Measurements from ENCODE around the gene ABHD6. TPM values are rescaled to one million over a fixed set of nuclear protein-coding genes. Genes with fewer than 3 reads are reported as not detected.
"Not testable (repeated sequence)": the region's sequence is repeated elsewhere in the genome, so short reads cannot be mapped to it uniquely, and the experiment has no call there.

The ABHD6 gene
- total RNA-seq, 1 experiment from 2014 or later = 17.2 TPM

DNA sequence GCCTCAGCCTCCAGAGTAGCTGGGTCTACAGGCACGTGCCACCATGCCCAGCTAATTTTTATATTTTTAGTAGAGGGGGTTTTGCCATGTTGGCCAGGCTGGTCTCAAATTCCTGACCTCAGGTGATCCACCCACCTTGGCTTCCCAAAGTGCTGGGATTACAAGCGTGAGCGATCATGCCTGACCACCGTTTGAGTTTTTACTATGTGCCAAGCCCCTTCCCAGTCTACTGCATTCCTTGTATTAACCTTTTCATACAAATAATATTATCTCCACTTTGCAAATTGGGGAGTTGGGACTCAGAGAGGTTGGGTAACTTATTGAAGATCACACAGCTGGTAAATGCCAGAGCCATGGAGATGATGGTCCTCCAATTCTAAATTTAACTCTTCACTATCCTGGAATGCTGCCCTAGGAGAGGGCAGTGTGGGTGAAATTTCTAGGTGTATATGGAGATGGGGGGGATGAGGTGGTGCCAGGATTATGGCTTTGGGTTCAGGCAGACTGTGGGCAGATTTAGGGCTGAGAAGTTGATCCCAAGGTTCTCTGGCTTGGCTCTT is 94.1 kb downstream of the ABHD6 start:
- no peak for DNase-seq (ENCODE audit: low spot score)
- in situ Hi-C loops (cut with HindIII; ENCODE audit: low sequenced_read_pairs) = no loop called here

- peak; percentile 78 for DNase-seq (ENCODE audit: low spot score)
- in situ Hi-C loops (cut with HindIII; ENCODE audit: low sequenced_read_pairs) = no loop called here
Measured at GRCh38 chr3:58332575-58333188, 95.1 kb downstream of the ABHD6 start, which contains the start of gene PXK. Gene PXK (plus strand): TSS chr3:58332892. CDS start chr3:58332989, 97 bp downstream.

- in situ Hi-C loops (cut with HindIII; ENCODE audit: low sequenced_read_pairs) = no loop called here
- DNase-seq (ENCODE audit: low spot score) = peak; percentile 59
Measured at GRCh38 chr3:58333206-58334012, 95.8 kb downstream of the ABHD6 start.

GRCh38 chr3:58334013-58334321 is 96.4 kb downstream of the ABHD6 start:
- in situ Hi-C loops (cut with HindIII; ENCODE audit: low sequenced_read_pairs) = no loop called here
- peak; percentile 21 for DNase-seq (ENCODE audit: low spot score)

DNA sequence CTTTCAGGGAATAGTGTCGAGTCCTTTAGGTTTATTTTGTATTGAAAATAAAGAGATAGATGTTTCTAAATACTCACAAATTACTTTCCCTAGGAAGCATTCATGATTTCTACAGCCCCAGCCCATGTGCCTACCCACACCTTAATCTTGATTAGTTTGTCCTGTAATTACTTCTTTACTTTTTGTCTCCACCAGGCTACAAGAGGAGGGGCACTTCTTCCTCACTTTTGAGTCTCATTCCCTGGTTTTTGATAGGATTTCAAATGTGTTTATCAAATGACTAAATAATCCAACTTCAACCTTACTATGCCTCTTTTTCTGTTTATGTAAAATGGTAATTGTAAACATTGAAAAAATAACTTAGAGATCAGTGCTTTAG is 96.9 kb downstream of the ABHD6 start:
- no peak for DNase-seq (ENCODE audit: low spot score)
- in situ Hi-C loops (cut with HindIII; ENCODE audit: low sequenced_read_pairs) = no loop called here

GRCh38 chr3:58335652-58335947 is 98.0 kb downstream of the ABHD6 start:
- DNase-seq (ENCODE audit: low spot score) = no peak
- in situ Hi-C loops (cut with HindIII; ENCODE audit: low sequenced_read_pairs) = no loop called here

DNA sequence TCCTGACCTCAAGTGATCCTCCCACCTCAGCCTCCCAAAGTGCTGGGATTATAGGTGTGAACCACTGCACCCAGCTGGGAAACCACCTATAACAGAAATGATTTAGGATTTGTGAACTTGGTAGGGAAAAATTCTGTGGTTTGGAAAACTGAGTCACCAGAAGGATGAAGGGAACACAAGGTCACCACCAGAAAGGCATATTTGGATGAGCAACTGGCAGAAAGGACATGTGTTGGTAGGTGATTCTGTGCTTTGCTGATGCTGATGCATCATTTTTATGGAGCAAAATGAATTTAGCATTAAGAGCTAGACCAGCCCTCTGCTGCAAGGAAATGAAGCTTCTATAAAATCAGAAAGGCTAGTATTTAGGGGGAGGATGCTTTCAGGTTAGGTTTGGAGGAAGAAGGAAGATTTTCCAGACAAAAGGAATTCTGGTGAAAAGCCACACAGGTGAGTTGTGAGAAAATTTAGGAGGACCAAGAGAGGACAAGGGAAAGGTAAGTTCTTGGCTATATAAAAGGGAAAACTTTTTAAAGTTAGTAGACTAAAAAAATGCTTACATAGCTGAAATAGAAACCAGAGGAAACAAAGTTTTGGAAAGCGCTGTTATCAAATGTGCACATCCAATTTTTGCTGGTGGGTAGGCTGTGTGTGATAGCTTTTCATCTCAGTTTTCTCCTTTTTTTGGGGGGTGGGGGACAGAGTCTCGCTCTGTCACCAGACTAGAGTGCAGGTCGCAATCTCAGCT is 98.7 kb downstream of the ABHD6 start:
- in situ Hi-C loops (cut with HindIII; ENCODE audit: low sequenced_read_pairs) = no loop called here
- DNase-seq (ENCODE audit: low spot score) = no peak

DNA sequence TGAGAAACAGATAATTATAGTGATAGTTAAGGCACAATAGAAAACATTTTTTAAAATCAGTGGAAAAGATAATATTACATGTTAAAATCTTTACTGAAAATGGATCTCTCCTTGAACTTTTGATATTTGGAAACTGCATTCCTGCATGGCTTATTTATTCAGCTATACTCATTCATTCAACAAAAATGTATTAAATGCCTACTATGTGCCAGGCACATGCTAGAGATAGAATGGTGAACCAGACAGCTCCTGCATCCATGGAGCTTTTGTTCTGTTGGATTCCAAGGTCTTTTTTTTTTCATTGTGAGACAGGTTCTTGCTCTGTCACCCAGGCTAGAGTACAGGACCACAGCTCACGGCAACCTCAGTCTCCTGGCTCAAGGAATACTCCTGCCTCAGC is 99.6 kb downstream of the ABHD6 start:
- in situ Hi-C loops (cut with HindIII; ENCODE audit: low sequenced_read_pairs) = no loop called here
- no peak for DNase-seq (ENCODE audit: low spot score)

- DNase-seq (ENCODE audit: low spot score); in situ Hi-C loops (cut with HindIII; ENCODE audit: low sequenced_read_pairs): not testable (repeated sequence)
Measured at GRCh38 chr3:58339146-58339545, 101.6 kb downstream of the ABHD6 start.

DNA sequence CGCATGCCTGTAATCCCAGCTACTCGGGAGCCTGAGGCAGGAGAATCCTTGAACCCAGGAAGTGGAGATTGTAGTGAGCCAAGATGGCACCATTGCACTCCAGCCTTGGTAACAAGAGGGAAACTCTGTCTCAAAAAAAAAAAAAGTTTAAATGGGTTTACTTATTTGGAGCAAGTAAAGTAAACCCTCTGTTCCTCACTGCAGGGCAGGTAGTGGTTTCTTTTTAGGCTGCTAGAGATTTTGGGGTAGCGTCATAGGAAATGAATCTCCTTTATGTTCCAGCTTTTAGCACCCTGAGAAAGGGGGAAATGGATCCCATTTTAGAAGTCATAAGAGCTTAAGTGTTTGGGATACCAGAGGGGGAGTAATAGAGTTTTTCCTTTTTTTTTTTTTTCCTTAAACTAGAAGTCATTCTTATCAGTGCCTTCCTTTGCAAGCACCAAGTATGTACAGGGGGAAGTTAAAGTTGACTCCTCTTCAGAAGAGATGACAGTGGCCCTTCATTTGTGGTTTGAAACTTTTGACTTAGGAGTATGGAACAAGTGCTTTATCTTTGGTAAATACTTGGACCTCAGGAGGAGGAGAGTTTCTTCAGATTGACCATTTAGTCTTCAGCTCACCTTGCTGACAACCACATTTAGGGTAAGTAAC is 103.1 kb downstream of the ABHD6 start:
- no peak for DNase-seq (ENCODE audit: low spot score)
- in situ Hi-C loops (cut with HindIII; ENCODE audit: low sequenced_read_pairs) = no loop called here

DNA sequence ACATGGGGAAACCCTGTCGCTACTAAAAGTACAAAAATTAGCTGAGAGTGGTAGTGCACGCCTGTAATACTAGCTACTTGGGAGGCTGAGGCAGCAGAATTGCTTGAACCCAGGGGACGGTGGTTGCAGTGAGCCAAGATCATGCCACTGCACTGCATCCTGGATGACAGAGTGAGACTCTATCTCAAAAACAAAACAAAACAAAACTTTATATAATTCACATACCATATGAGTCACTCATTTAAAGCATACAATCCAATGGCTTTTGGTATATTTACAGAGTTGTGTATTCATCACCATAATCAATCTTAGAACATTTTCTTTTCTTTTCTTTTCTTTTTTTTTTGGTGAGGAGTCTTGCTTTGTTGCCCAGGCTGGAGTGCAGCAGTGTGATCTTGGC is 103.8 kb downstream of the ABHD6 start:
- DNase-seq (ENCODE audit: low spot score) = no peak
- in situ Hi-C loops (cut with HindIII; ENCODE audit: low sequenced_read_pairs) = no loop called here

DNA sequence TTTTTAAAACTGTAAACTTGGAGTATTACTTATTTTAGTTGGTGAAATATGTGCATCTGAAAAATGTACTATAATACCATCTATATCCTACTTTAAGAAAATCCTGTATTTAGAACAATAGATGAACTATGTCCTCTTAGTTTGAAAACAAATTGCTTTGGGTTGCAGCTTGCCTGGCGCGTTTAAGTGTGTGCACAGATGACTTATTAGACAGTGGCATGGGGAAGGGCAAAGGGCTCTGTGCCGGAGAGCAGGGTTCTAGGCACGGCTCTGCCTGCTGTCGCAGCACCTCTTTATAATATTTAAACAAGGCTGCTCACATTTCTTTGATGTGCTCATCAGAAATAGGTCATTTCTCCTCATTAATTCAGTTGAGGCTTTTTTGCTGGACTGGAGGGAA is 105.1 kb downstream of the ABHD6 start:
- no peak for DNase-seq (ENCODE audit: low spot score)
- in situ Hi-C loops (cut with HindIII; ENCODE audit: low sequenced_read_pairs) = no loop called here

Other genes with a start within 250 kb of the ABHD6 start
- 140 and 146 TPM in 2 replicates for gene FLNB, start 229.4 kb upstream of the ABHD6 start, total RNA-seq (2014; rRNA removed; shearing (Covaris generic))
- not detected in 2 replicates for gene DNASE1L3, start 26.8 kb upstream of the ABHD6 start, total RNA-seq (2014; rRNA removed; shearing (Covaris generic))
- gene RPP14, start 68.5 kb downstream of the ABHD6 start, total RNA-seq (2014; rRNA removed; shearing (Covaris generic)) = 17.0 and 25.1 TPM in 2 replicates
- gene HTD2, start 68.7 kb downstream of the ABHD6 start, total RNA-seq (2014; rRNA removed; shearing (Covaris generic)) = 7.3 and 19.6 TPM in 2 replicates
- gene PXK, start 95.1 kb downstream of the ABHD6 start, total RNA-seq (2014; rRNA removed; shearing (Covaris generic)) = 17.0 and 18.4 TPM in 2 replicates
- 341 and 345 TPM in 2 replicates for gene PDHB, start 196.0 kb downstream of the ABHD6 start, total RNA-seq (2014; rRNA removed; shearing (Covaris generic))

Measured in G401 (cell line).